Measurements from ENCODE around the gene JAKMIP2.

GRCh38 chr5:147780924-147781573 lies 1.5 kb downstream of the JAKMIP2 start:
- no peak for TF ChIP-seq POLR2A (IDR thresholded peaks at IDR 0.05)
- TF ChIP-seq, protein P1, sequence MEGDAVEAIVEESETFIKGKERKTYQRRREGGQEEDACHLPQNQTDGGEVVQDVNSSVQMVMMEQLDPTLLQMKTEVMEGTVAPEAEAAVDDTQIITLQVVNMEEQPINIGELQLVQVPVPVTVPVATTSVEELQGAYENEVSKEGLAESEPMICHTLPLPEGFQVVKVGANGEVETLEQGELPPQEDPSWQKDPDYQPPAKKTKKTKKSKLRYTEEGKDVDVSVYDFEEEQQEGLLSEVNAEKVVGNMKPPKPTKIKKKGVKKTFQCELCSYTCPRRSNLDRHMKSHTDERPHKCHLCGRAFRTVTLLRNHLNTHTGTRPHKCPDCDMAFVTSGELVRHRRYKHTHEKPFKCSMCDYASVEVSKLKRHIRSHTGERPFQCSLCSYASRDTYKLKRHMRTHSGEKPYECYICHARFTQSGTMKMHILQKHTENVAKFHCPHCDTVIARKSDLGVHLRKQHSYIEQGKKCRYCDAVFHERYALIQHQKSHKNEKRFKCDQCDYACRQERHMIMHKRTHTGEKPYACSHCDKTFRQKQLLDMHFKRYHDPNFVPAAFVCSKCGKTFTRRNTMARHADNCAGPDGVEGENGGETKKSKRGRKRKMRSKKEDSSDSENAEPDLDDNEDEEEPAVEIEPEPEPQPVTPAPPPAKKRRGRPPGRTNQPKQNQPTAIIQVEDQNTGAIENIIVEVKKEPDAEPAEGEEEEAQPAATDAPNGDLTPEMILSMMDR (IDR thresholded peaks at IDR 0.05), result no peak
